GM15510 (cell line): Measurements from ENCODE around the gene ACTR3.

Source experiments
- POLR2A ChIP-seq: IDR thresholded peaks from 3 replicates; pipeline ENCODE4 v1.6.1; 2011; ENCODE audit warnings: borderline replicate concordance; ENCODE audit not compliant: insufficient read length; ENCODE audit errors: extremely low read depth

Gene ACTR3

GRCh38 chr2:113872201-113872600 lies 17.7 kb upstream of the ACTR3 start:
- no peak for TF ChIP-seq POLR2A

- TF ChIP-seq POLR2A, result no peak
Measured at GRCh38 chr2:113873867-113874266, 16.0 kb upstream of the ACTR3 start.

GRCh38 chr2:113875135-113875534 lies 14.8 kb upstream of the ACTR3 start:
- TF ChIP-seq POLR2A, result no peak

GRCh38 chr2:113876503-113877387 lies 13.1 kb upstream of the ACTR3 start:
- no peak for TF ChIP-seq POLR2A

GRCh38 chr2:113877711-113878598 lies 11.9 kb upstream of the ACTR3 start:
- no peak for TF ChIP-seq POLR2A

GRCh38 chr2:113878743-113879142 lies 11.1 kb upstream of the ACTR3 start:
- no peak for TF ChIP-seq POLR2A

GRCh38 chr2:113879457-113879856 lies 10.4 kb upstream of the ACTR3 start:
- no peak for TF ChIP-seq POLR2A

GRCh38 chr2:113886479-113887008 lies 3.3 kb upstream of the ACTR3 start:
- TF ChIP-seq POLR2A, result no peak

- peak; percentile 32 for TF ChIP-seq POLR2A
Measured at GRCh38 chr2:113887009-113887792, 2.7 kb upstream of the ACTR3 start.

- no peak for TF ChIP-seq POLR2A
Measured at GRCh38 chr2:113888641-113889470, 1.0 kb upstream of the ACTR3 start.

GRCh38 chr2:113890253-113891235 lies 655 bp downstream of the ACTR3 start:
- peak; percentile 7 for TF ChIP-seq POLR2A

GRCh38 chr2:113891265-113891959 lies 1.5 kb downstream of the ACTR3 start:
- no peak for TF ChIP-seq POLR2A

- TF ChIP-seq POLR2A, result no peak
Measured at GRCh38 chr2:113892004-113892710, 2.3 kb downstream of the ACTR3 start.
